GM21717 (cell line): ENCODE measurements around the gene C18orf63.

Experiments
- ATAC-seq: cut with Tn5 transposase; IDR thresholded peaks from one replicate; pipeline ENCODE4 v1.9.1; 2021; ENCODE audit warnings: mild to moderate bottlenecking, moderate library complexity; ENCODE audit not compliant: unreplicated experiment

Gene C18orf63

DNA sequence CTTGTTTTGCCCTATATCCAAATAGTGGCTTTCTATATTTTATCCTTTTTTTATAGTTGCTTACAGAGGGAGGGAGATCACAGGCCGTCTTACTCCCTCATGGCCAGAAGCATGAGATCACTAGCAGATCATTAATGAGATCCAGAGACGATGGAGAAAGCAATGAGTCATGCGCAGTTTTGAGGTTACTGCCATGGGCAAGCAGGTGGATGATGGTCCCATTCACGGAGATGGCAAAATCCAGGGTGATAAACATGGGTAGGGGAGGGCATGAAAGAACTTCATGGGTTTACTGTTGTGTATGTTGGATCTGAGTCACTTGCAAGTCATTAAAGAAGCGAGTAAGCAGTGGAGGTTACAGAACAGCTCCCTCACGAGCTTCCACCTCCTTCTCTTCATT is 60.4 kb downstream of the C18orf63 start:
- no peak for ATAC-seq

GRCh38 chr18:74376523-74376922 is 60.9 kb downstream of the C18orf63 start:
- ATAC-seq, result no peak

DNA sequence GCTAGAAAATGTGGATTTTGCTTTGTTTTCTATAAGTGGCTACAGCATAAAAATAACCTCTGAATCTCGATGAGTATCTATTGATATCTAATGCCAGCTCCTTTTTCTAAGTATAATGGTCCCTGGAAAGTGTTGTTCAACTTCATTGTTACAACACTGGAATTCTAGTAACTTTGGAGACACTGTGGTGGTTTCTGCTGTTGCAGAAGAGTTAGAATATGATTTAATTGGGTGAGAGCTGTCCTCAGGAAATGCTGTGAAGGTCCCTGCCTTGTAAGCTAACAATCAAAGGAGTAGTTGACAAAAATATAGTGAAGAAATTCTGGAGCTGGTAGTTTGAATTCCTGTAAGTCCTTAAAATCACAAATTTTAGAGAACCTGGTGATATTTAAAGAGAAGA is 62.1 kb downstream of the C18orf63 start:
- no peak for ATAC-seq

- ATAC-seq, result no peak
These were observed 62.6 kb downstream of the C18orf63 start for GRCh38 chr18:74378179-74378682.

DNA sequence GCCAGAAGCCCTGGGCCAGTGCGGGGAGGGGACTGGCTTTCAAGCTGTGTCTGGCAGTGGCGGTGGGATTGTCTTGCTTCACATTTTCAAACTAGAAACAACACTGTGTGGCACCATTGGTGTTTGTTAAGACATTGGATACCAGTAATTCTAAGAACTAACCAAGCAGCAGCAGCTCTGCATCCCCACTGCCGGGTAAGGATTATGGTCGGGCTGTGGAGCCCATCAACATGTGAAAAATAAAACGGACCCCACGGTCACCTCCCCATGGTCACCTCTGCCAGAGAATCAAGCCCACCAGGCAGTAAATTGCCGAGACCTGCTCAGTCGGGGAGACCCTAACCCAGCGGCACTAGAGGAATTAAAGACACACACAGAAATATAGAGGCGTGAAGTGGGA is 65.3 kb downstream of the C18orf63 start:
- ATAC-seq, result no peak

DNA sequence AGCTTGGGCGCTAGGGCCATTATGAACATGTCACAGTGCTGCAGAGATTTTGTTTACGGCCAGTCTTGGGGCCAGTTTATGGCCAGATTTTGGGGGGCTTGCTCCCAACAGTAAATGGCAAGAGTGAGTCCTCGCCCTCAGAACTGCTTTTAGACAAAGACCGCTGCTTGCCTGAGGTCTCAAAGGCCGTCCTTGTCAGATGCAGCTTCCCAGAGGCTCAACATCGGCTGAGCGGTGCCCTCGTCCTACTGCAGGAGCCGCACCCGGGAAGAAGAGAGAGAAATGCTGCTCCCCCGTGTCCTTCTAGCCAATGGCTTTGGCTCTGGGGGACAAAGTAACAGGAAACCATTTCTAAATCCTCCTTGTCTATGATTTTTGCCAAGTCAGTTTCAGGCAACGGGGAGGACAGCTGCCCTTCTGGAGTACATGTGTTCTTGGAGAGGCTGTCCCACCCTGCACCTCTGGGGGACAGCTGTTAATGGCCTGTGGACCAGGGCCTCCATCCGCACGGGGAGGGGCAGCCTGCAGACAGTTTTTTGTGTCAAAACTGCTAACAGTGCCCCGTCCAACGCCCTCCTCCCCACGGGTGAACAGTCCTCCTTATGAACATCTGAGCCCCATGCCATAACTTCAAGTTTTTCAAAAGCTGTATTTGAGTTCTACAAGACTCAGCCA is 66.1 kb downstream of the C18orf63 start:
- no peak for ATAC-seq

- no peak for ATAC-seq
These were observed 66.9 kb downstream of the C18orf63 start for GRCh38 chr18:74382481-74383017.

DNA sequence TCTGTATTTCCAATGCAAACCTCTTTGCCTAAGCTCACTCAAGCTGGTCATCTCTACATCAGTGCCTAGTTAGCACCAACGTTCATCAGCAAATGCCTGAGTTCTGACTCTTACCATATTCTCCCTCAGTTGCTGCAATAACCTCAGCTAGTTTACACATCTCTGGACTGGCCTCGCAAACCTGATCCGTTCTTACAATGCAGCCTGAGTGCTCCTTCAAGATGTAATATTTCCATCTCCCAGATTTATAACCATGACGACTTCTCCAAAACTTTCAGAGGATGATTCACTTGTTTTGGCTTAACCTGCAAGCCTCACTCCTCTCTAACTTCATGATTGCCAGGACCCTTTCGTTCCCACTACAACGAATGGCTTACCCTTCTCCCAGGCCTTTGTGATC is 71.7 kb downstream of the C18orf63 start:
- no peak for ATAC-seq

GRCh38 chr18:74388227-74388626 is 72.6 kb downstream of the C18orf63 start:
- no peak for ATAC-seq

- no peak for ATAC-seq
These were observed 73.7 kb downstream of the C18orf63 start for GRCh38 chr18:74389171-74389927.

DNA sequence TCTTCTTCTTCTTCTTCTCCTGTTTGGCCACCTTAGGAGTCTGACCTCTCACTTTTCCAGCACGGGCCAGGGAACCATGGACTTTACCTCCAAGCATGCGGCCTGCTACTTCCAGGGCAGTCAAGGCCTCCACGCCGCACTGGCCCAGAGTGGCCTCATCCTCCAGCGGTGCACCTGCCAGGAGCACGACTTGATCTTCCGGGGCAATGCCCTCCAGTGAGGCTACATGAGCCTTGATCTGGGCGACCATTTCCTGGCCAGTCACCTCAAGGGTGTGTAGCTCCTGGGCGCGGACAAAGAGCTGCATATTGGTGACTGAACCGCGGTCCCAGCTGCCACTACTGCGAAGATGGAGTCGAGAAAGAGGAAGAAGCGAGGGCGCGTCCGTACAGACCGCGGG is 74.4 kb downstream of the C18orf63 start:
- ATAC-seq, result no peak

GRCh38 chr18:74390900-74391299 is 75.3 kb downstream of the C18orf63 start:
- no peak for ATAC-seq

DNA sequence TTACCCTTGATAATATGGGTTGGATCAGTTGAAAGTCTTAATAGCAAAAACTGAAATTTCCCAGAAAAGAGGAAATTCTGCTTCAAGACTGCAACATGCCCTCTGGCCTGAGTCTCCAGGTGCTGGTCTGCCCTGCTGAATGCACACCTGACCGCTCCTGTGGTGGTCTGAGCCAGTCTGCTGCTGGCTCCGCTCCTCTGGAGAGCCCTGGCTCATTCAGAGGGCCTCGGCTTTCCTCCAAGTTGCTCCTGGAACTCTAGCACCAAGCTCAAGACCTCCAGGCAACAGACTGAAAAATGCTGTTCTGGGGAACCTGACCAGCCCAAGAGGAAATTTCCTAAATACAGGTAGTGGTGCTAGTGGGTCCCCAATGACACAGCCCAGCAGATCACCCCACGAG is 76.7 kb downstream of the C18orf63 start:
- no peak for ATAC-seq

- no peak for ATAC-seq
These were observed 79.4 kb downstream of the C18orf63 start for GRCh38 chr18:74395006-74395405.

DNA sequence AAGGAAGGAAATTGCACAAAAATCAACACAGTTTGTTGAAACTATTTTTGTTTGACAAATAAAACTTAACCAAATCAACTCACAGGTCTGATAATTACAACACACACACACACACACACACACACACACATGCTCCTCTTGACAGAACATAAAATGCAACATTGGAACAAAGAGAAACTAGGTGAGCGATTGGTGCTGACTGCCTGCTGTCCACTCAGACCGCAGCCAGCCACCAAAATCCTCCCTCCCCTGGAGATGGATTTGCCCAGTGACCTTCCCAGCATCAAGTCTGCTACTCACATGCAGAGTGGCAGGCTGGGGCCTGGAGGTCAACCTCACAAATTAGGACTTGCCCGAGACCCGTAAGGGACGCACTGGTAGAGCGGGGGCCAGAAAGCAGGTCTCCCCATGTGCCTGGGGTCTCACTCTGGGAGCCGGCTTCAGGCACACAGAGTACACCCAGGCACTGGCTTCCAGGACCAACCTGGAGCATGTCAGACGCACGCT is 80.1 kb downstream of the C18orf63 start:
- ATAC-seq, result no peak

DNA sequence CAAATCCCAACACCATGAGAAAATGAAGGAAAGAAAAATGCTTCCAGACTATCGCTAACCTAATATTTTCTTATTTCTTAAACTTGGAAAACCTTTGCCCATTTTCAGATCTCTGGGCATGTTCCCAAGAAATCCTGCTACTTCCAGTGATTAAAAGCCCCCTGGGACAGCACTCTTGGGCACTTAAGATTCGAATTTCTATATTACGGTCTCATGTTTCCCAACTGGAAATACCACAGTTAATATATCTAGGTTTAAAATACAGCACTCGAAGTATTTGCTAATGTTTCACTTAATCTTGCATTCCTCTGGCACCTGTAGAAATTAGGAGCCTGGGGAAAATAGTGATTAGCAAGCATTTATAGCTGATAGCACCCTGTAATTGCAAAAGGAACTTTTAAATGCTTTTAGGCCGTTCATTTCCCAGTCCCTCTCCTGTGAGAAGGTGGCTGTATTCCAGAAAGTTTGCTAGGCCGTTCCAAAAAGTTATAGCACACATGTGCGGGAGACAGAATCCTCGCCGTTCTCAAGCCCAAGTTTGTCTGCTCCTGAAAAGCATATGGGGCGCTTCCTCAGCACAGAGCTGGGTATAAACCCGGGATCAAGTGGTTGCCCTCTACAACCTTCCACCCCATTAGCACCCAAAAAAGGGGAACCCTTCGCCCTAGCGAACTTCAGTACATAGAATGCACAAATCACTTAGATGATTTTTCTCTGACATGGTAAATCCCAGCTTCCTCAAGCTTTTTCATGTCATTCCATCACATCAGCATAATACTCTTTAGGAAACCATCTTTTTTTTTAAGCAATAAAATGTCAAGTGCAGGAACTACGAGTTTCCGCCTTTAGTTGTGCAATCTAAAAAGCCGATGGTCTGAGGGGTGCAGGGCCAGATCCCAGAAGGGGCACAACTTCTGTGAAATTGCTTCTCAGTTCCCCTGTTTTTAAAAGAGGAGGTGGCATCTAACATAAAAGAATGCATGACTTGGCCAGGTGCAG is 80.8 kb downstream of the C18orf63 start:
- no peak for ATAC-seq

GRCh38 chr18:74397572-74397971 is 81.9 kb downstream of the C18orf63 start:
- no peak for ATAC-seq

- no peak for ATAC-seq
These were observed 83.7 kb downstream of the C18orf63 start for GRCh38 chr18:74399091-74399887.

DNA sequence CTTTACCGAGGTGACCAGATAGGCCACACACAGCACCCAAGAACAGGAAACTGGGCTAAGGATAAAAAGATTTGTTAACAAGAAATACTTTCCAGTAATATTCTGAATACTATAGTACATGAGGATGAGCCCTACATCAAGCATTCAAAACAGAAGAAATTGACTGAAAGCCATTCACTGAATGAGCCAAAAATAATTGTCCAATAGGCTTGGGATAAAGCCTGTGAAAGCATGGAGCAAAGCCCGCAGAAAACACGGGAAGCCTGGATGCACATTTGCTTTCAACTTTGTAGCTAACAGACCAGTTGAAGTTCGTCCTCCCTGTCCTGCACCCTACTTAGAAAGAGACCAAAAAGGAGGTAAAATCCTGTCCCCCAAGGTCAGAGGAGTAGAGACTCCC is 85.2 kb downstream of the C18orf63 start:
- ATAC-seq, result no peak
